Pancreas (tissue), 10 donors: Measurements from ENCODE around the gene SMIM10L1. TPM values are rescaled to one million over a fixed set of nuclear protein-coding genes. Genes with fewer than 3 reads are reported as not detected.

Experiments used
- ATAC-seq, 4 donors: fragments of 200-7000 bp; cut with Tn5 transposase; one replicate each; pipeline versions ENCODE4 v1.8.0 to v1.9.1; 2020; ENCODE audit warnings: mild to moderate bottlenecking in 4 of 4, moderate library complexity in 4 of 4
- DNase-seq, 6 donors: peaks; one replicate each; pipeline ENCODE4 v3.0.0-alpha.2; 2020
- FAIRE-seq: peaks from 2 replicates; lab custom pipeline; 2012; peaks lifted over from hg19 to GRCh38; lab: Jason Lieb, UNC
- H3K27ac ChIP-seq, 4 donors: fragments of 200-600 bp; sonication (generic); 1 replicate in 3 of 4; 2 replicates in 1 of 4; pipeline versions ENCODE4 v1.5.0 to v1.8.0; 2020
- H3K27me3 ChIP-seq, 4 donors: fragments of 200-600 bp; one replicate each; pipeline ENCODE4 v1.8.0; 2021
- H3K36me3 ChIP-seq, 3 donors: fragments of 200-600 bp; sonication (generic) in 1 of 3; one replicate each; pipeline versions ENCODE4 v1.5.0 to v1.8.0; 2020 to 2021
- H3K4me1 ChIP-seq, 3 donors: fragments of 200-600 bp; one replicate each; pipeline ENCODE4 v1.8.0; 2021
- H3K4me3 ChIP-seq, 4 donors: fragments of 200-600 bp; sonication (generic) in 2 of 4; one replicate each; pipeline versions ENCODE4 v1.5.0 to v1.8.0; 2020 to 2021
- H3K9me3 ChIP-seq, 4 donors: fragments of 200-600 bp; one replicate each; pipeline ENCODE4 v1.8.0; 2021
- WGBS, 2 donors: extraction: QIAGEN DNeasy Blood & Tissue Kit; methylation state at CpG; one replicate each; pipeline ENCODE4 v1.1.7; 2013; 5-methylcytosine and 5-hydroxymethylcytosine counted together
- intact Hi-C, 3 donors: fragments of 100-400 bp; cut with DNase I; formaldehyde crosslinking; loops; one replicate each; pipeline versions ENCODE4 v1.11.1 to v1.14.2; 2022
- polyA plus RNA-seq, 2 donors: library from polyadenylated mRNA; stranded (reverse); fragments of 200-250 nt; gene quantifications; one replicate each; pipeline ENCODE4 v1.2.3, GENCODE V29; 2013
- total RNA-seq, 6 donors: library from RNA; stranded (reverse); fragmentation: NEBNext Ultra II Directional in 4 of 6; extraction: Animal tissue kit (Norgen Biotek cat#: 25700) in 4 of 6; gene quantifications; one replicate each; pipeline versions ENCODE4 v1.2.1 to v1.2.4, GENCODE V29; 2021 to 2023
- TF ChIP-seq, protein P1 (sequence below), 4 donors: fragments of 200-600 bp; sonication (generic) in 3 of 4; IDR thresholded peaks; one replicate each; pipeline versions ENCODE4 v1.5.0 to v1.8.0; 2021; ENCODE audit warnings: antibody characterized with exemption in 4 of 4
- donor health status: healthy with polysubstance abuse.
- donor health status: DM: no; HTN: no; CAD: no; lungs with moderate emphysema.
- donor health status: DM: no; HTN: no; CAD: no.
- donor health status: control.
- donor health status: control.
- donor health status: Bipolar disorder and iron deficiency.
- donor health status: DM: yes; HTN: yes; CAD: no.
- donor health status: DM: no; HTN: no; CAD: no.
- donor health status: DM: no; HTN: no; CAD: no.
- donor health status: DM: yes; HTN: yes; CAD: no.

The SMIM10L1 gene
- total RNA-seq (1 to 10 TPM; 1.9 to 5.5 (median 3.3) TPM), polyA plus RNA-seq (1 to 10 TPM; 4.2 to 6.4 TPM)

DNA sequence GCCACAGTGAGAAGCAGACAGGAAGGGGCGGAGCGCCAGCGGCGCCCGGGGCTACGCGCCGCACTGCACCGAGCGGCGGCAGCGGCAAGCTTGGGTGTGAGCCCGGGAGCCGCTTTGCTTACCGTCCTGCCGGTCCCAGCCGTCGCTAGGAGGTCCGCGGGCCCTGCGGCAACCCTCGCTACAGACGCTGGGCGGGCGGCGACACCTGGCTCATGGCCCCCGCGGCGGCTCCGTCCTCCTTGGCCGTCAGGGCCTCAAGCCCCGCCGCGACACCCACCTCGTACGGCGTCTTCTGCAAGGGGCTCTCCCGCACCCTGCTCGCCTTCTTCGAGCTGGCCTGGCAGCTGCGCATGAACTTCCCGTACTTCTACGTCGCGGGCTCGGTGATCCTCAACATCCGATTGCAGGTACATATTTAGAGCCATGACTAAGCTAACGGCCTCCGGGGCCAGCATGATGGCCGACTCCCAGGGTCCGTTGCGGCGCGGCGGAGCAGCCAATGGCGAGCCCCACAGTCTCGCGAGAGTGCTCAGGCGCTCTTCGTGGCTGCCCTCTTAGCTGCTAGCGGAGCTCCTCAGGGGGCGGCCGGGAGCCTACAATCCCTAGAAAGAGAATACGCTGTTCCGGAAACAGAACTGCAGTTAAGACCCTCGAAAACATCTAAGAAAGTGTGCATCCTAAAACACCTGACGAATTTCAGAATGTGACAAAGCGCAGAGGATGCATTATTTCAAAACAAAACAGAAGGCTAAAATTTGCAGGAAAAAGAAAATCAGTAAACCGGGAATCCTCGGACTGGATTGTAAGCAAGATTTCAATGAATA, at the start of gene SMIM10L1:
SMIM10L1 (plus strand) TSS at position 50 of the 824 bp plus-strand sequence; CDS start at position 213, 163 bp downstream.
- Histone ChIP-seq H3K9me3 (no peaks in the 10 kb centered on the region), H3K27ac (peak within 1 kb of the TSS; percentile 82 to 97 (median 93)), H3K27me3 (no peaks in the 10 kb centered on the region), H3K4me1 (peaks cover 9 to 30% (median 12%) of the 10 kb centered on the region in 3 donors), H3K4me3 (peak within 1 kb of the TSS; percentile 57 to 97 (median 76)), H3K36me3 (no peaks in the 10 kb centered on the region)
- intact Hi-C loops = no loop called here
- ATAC-seq = peak; percentile 99 to 100 (median 99)
- TF ChIP-seq, protein P1, sequence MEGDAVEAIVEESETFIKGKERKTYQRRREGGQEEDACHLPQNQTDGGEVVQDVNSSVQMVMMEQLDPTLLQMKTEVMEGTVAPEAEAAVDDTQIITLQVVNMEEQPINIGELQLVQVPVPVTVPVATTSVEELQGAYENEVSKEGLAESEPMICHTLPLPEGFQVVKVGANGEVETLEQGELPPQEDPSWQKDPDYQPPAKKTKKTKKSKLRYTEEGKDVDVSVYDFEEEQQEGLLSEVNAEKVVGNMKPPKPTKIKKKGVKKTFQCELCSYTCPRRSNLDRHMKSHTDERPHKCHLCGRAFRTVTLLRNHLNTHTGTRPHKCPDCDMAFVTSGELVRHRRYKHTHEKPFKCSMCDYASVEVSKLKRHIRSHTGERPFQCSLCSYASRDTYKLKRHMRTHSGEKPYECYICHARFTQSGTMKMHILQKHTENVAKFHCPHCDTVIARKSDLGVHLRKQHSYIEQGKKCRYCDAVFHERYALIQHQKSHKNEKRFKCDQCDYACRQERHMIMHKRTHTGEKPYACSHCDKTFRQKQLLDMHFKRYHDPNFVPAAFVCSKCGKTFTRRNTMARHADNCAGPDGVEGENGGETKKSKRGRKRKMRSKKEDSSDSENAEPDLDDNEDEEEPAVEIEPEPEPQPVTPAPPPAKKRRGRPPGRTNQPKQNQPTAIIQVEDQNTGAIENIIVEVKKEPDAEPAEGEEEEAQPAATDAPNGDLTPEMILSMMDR (IDR thresholded peaks at IDR 0.05) = no peak
- peak; percentile 39 for FAIRE-seq
- DNase-seq = peak; percentile 88 to 96 (median 92)
- 0 to 1% methylated on average over 70 of the region's 70 CpGs for WGBS, 2 donors

DNA sequence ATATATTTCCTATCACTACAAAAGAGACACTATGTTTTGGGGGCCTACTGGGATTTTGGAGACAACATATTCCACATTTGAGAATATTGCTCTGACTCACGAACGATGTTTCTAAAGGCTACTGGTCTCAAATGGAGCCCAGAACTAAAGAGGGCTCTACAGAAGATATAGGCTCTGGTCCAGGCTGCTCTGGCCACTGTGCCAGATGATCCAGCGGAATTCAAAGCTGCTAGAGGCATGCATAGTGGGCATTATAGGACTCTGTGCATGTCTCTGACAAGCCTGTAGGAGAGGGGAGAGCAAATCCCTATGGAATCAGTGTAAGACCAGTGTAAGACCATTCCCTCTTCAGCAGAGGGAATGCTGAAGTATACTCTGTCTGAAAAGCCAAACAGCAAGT, 40.6 kb upstream of the SMIM10L1 start:
- Histone ChIP-seq H3K27ac (no peak overlapping the region), H3K36me3 (no peaks in the 10 kb centered on the region), H3K27me3 (no peaks in the 10 kb centered on the region), H3K4me3 (no peak overlapping the region), H3K9me3 (no peaks in the 10 kb centered on the region), H3K4me1 (no peaks in the 10 kb centered on the region)
- no peak for ATAC-seq
- no peak for FAIRE-seq
- intact Hi-C loops = no loop called here
- 96 to 98% methylated on average over 3 of the region's 3 CpGs for WGBS, 2 donors
- TF ChIP-seq, protein P1 (IDR thresholded peaks at IDR 0.05) = no peak
- no peak for DNase-seq

DNA sequence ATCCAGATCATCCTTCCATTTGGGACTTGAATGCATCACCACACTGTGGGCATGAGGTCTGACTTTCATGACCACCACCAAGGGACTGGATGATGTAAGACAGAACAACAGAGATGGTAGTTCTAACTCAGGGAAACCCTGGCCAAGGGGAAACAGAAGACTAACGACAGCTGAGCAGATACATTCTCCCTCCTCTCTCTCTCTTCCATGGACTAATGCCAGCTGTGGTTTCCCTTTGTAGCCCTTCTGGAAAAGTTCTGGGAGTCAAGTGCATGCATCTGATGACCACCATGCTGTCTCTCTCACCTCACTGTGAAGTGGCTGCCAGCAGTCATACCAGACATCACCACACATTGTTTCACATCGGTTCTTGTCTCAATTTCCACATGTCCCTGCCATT, 40.0 kb upstream of the SMIM10L1 start:
- TF ChIP-seq, protein P1 (IDR thresholded peaks at IDR 0.05) = no peak
- Histone ChIP-seq H3K4me1 (no peaks in the 10 kb centered on the region), H3K4me3 (no peak overlapping the region), H3K27ac (no peak overlapping the region), H3K27me3 (no peaks in the 10 kb centered on the region), H3K36me3 (no peaks in the 10 kb centered on the region), H3K9me3 (no peaks in the 10 kb centered on the region)
- DNase-seq (no peak), FAIRE-seq (no peak), ATAC-seq (no peak)
- WGBS, 2 donors = 0 to 59% methylated on average over 2 of the region's 2 CpGs
- intact Hi-C loops = no loop called here

DNA sequence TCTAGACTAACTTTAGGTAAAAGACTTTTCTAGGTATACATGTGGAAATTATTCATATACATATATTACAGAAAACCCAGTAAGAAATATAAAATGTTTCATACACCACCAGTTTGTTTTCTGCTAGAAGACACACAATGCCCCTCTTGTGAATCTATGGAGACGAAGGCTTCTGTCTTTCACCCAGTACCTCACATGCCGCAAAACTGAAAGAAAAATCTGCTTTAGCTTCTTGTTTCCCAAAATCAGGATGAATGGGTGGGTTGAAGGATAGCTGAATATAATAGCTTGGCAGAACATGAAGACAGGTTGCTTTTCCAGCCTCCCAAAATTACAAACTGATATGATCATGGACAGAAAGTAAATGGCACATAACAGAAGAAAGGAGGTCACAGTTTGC, 37.8 kb upstream of the SMIM10L1 start:
- no peaks in the 10 kb centered on the region for H3K9me3 ChIP-seq
- FAIRE-seq (no peak), ATAC-seq (no peak), DNase-seq (no peak)
- 96 to 100% methylated on average over 2 of the region's 2 CpGs for WGBS, 2 donors
- H3K4me3 ChIP-seq = no peak overlapping the region
- H3K36me3 ChIP-seq = no peaks in the 10 kb centered on the region
- no peaks in the 10 kb centered on the region for H3K4me1 ChIP-seq
- H3K27me3 ChIP-seq = no peaks in the 10 kb centered on the region
- TF ChIP-seq, protein P1 (IDR thresholded peaks at IDR 0.05) = no peak
- H3K27ac ChIP-seq = no peak overlapping the region
- intact Hi-C loops = no loop called here

DNA sequence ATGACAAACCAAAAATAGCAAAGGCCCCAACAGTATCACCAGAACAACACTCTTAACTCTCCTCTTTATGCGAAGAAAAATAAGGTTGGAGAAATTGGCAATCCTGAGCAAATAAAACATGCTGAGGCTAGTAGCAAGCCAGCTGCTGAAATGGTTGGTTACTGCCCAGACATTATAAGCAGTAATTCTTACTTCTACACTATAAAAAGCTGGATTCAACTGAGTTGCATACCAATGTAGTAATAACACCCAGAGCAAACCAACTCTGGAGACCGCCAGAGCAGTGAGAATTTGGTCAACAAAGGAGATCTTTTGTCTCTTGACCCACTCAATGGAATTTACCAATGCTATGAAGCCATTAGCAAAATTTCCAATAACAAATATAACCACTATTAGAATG, 37.2 kb upstream of the SMIM10L1 start:
- WGBS, 2 donors = 91 to 96% methylated on average over 2 of the region's 2 CpGs
- Histone ChIP-seq H3K36me3 (no peaks in the 10 kb centered on the region), H3K9me3 (no peaks in the 10 kb centered on the region), H3K4me1 (no peaks in the 10 kb centered on the region), H3K27ac (no peak overlapping the region), H3K27me3 (no peaks in the 10 kb centered on the region), H3K4me3 (no peak overlapping the region)
- DNase-seq = no peak
- FAIRE-seq = no peak
- intact Hi-C loops = no loop called here
- ATAC-seq = no peak
- TF ChIP-seq, protein P1 (IDR thresholded peaks at IDR 0.05) = no peak
